Measurements from ENCODE around the gene ETV2.

ETV2 gene

GRCh38 chr19:35620001-35620400 lies 21.5 kb upstream of the ETV2 start:
- no peak overlapping the region for H3K4me3 ChIP-seq (ENCODE audit: low read length)
- no peak overlapping the region for H3K27ac ChIP-seq (ENCODE audit: low read length)
- no peaks in the 10 kb centered on the region for H3K27me3 ChIP-seq (ENCODE audit: low read depth, low read length)
- no peak overlapping the region for H3K9ac ChIP-seq (ENCODE audit: low read length)
- no peak for TF ChIP-seq CTCF (IDR thresholded peaks at IDR 0.05; ENCODE audit: low read depth, low read length)
- no peak for TF ChIP-seq EZH2phosphoT487 (IDR thresholded peaks at IDR 0.05; ENCODE audit: low read depth)
- H4K20me1 ChIP-seq (ENCODE audit: insufficient read depth, low read length) = no peaks in the 10 kb centered on the region
- H3K79me2 ChIP-seq (ENCODE audit: low read length) = no peaks in the 10 kb centered on the region
- H3K4me1 ChIP-seq (ENCODE audit: low read length) = peaks cover 6% of the 10 kb centered on the region; the same call in 1 of the 2 replicates
- H3K4me2 ChIP-seq (ENCODE audit: low read length) = no peak overlapping the region
- H3K36me3 ChIP-seq (replicated peaks; ENCODE audit: low read depth, low read length) = peaks cover 38% of the 10 kb centered on the region
- H2AFZ ChIP-seq (ENCODE audit: low read depth, low read length) = no peak overlapping the region
- no peaks in the 10 kb centered on the region for H3K9me3 ChIP-seq (ENCODE audit: insufficient read depth, low read length)

- no peak overlapping the region for H2AFZ ChIP-seq (ENCODE audit: low read depth, low read length)
- TF ChIP-seq EZH2phosphoT487 (IDR thresholded peaks at IDR 0.05; ENCODE audit: low read depth) (no peak), CTCF (IDR thresholded peaks at IDR 0.05; ENCODE audit: low read depth, low read length) (no peak)
- no peaks in the 10 kb centered on the region for H3K27me3 ChIP-seq (ENCODE audit: low read depth, low read length)
- no peak overlapping the region for H3K4me3 ChIP-seq (ENCODE audit: low read length)
- H3K9me3 ChIP-seq (ENCODE audit: insufficient read depth, low read length) = no peaks in the 10 kb centered on the region
- no peak overlapping the region for H3K9ac ChIP-seq (ENCODE audit: low read length)
- H3K4me2 ChIP-seq (ENCODE audit: low read length) = no peak overlapping the region
- H3K79me2 ChIP-seq (ENCODE audit: low read length) = no peaks in the 10 kb centered on the region
- H3K27ac ChIP-seq (ENCODE audit: low read length) = no peak overlapping the region
- no peaks in the 10 kb centered on the region for H4K20me1 ChIP-seq (ENCODE audit: insufficient read depth, low read length)
- H3K4me1 ChIP-seq (ENCODE audit: low read length) = peaks cover 6% of the 10 kb centered on the region; the same call in 1 of the 2 replicates
- H3K36me3 ChIP-seq (replicated peaks; ENCODE audit: low read depth, low read length) = peaks cover 30% of the 10 kb centered on the region
Measured at GRCh38 chr19:35621708-35622107, 19.8 kb upstream of the ETV2 start.

DNA sequence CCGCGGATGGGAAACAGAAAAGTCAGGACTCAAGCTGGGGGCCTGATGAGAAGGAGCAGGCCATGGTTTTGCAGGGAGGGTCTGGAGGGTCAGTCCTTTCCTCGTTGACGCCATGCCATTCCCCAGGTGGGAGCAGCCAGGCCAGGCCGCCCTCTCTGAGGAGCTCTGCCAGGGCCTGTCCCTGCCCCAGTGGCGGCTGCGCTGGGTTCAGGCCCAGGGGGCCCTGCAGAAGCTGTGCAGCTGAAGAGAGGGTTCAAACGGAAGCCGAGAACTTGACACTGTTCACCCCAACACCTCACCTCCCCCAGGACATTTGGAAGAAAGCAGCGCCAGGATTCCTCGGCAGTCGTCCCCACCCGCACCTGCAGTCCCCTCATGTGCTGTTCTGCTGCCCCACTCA lies 18.8 kb upstream of the ETV2 start:
- Histone ChIP-seq H3K4me1 (ENCODE audit: low read length) (peaks cover 6% of the 10 kb centered on the region; the same call in 1 of the 2 replicates), H3K9me3 (ENCODE audit: insufficient read depth, low read length) (no peaks in the 10 kb centered on the region), H3K9ac (ENCODE audit: low read length) (no peak overlapping the region), H3K4me2 (ENCODE audit: low read length) (no peak overlapping the region), H3K79me2 (ENCODE audit: low read length) (no peaks in the 10 kb centered on the region), H3K27ac (ENCODE audit: low read length) (no peak overlapping the region), H3K36me3 (replicated peaks; ENCODE audit: low read depth, low read length) (peaks cover 26% of the 10 kb centered on the region), H4K20me1 (ENCODE audit: insufficient read depth, low read length) (no peaks in the 10 kb centered on the region), H3K27me3 (ENCODE audit: low read depth, low read length) (no peaks in the 10 kb centered on the region), H3K4me3 (ENCODE audit: low read length) (no peak overlapping the region), H2AFZ (ENCODE audit: low read depth, low read length) (no peak overlapping the region)
- no peak for TF ChIP-seq CTCF (IDR thresholded peaks at IDR 0.05; ENCODE audit: low read depth, low read length)
- no peak for TF ChIP-seq EZH2phosphoT487 (IDR thresholded peaks at IDR 0.05; ENCODE audit: low read depth)

GRCh38 chr19:35623327-35624010 lies 18.1 kb upstream of the ETV2 start:
- H3K27ac ChIP-seq (ENCODE audit: low read length) = no peak overlapping the region
- no peak overlapping the region for H3K4me3 ChIP-seq (ENCODE audit: low read length)
- H3K4me2 ChIP-seq (ENCODE audit: low read length) = no peak overlapping the region
- no peaks in the 10 kb centered on the region for H3K79me2 ChIP-seq (ENCODE audit: low read length)
- no peaks in the 10 kb centered on the region for H3K27me3 ChIP-seq (ENCODE audit: low read depth, low read length)
- no peaks in the 10 kb centered on the region for H3K9me3 ChIP-seq (ENCODE audit: insufficient read depth, low read length)
- H3K36me3 ChIP-seq (replicated peaks; ENCODE audit: low read depth, low read length) = peaks cover 23% of the 10 kb centered on the region
- H4K20me1 ChIP-seq (ENCODE audit: insufficient read depth, low read length) = no peaks in the 10 kb centered on the region
- H3K9ac ChIP-seq (ENCODE audit: low read length) = no peak overlapping the region
- peaks cover 6% of the 10 kb centered on the region; the same call in 1 of the 2 replicates for H3K4me1 ChIP-seq (ENCODE audit: low read length)
- TF ChIP-seq EZH2phosphoT487 (IDR thresholded peaks at IDR 0.05; ENCODE audit: low read depth) (no peak), CTCF (IDR thresholded peaks at IDR 0.05; ENCODE audit: low read depth, low read length) (no peak)
- H2AFZ ChIP-seq (ENCODE audit: low read depth, low read length) = no peak overlapping the region
